Glutamatergic neuron (in vitro differentiated cells): ENCODE results near the gene MRPS10. TPM values are rescaled to one million over a fixed set of nuclear protein-coding genes. Genes with fewer than 3 reads are reported as not detected.

Experiments used
- DNase-seq: peaks from one replicate; pipeline ENCODE4 v3.0.0; 2022
- H3K27ac Mint-ChIP-seq: one replicate; pipeline ENCODE4 v1.8.0; 2020; ENCODE audit warnings: mild to moderate bottlenecking, mixed read lengths, inconsistent platforms; ENCODE audit not compliant: unreplicated experiment
- H3K27me3 Mint-ChIP-seq: one replicate; pipeline ENCODE4 v1.8.0; 2020; ENCODE audit warnings: mild to moderate bottlenecking, moderate library complexity, mixed read lengths, inconsistent platforms; ENCODE audit not compliant: unreplicated experiment
- H3K36me3 Mint-ChIP-seq: one replicate; pipeline ENCODE4 v1.8.0; 2020; ENCODE audit warnings: mild to moderate bottlenecking, mixed read lengths, inconsistent platforms; ENCODE audit not compliant: unreplicated experiment
- H3K4me1 Mint-ChIP-seq: one replicate; pipeline ENCODE4 v1.8.0; 2020; ENCODE audit warnings: mild to moderate bottlenecking, low read depth, mixed read lengths, inconsistent platforms; ENCODE audit not compliant: unreplicated experiment
- H3K4me3 Mint-ChIP-seq: one replicate; pipeline ENCODE4 v1.8.0; 2020; ENCODE audit warnings: mild to moderate bottlenecking, mixed read lengths, inconsistent platforms; ENCODE audit not compliant: unreplicated experiment
- H3K9me3 Mint-ChIP-seq: one replicate; pipeline ENCODE4 v1.8.0; 2020; ENCODE audit warnings: mild to moderate bottlenecking, moderate library complexity, mixed read lengths, inconsistent platforms; ENCODE audit not compliant: unreplicated experiment
- CTCF ChIP-seq: fragments of 200-600 bp; sonication (generic); IDR thresholded peaks from one replicate; pipeline ENCODE4 v1.5.0; 2021; ENCODE audit not compliant: partially characterized antibody, unreplicated experiment
- total RNA-seq: library from RNA; stranded (reverse); fragmentation: NEBNext Ultra II Directional; extraction: Animal tissue kit (Norgen Biotek cat#: 25700); gene quantifications from one replicate; pipeline ENCODE4 v1.2.1, GENCODE V29; 2021; ENCODE audit not compliant: unreplicated experiment

Gene MRPS10
- total RNA-seq, 1 donor from 2014 or later: 25.9 TPM

GRCh38 chr6:42188406-42188805 lies 29.3 kb downstream of the MRPS10 start:
- no peaks in the 10 kb centered on the region for H3K9me3 Mint-ChIP-seq
- TF ChIP-seq CTCF: no peak
- DNase-seq: no peak
- H3K4me3 Mint-ChIP-seq: no peak overlapping the region
- H3K27me3 Mint-ChIP-seq: no peaks in the 10 kb centered on the region
- no peaks in the 10 kb centered on the region for H3K36me3 Mint-ChIP-seq
- H3K4me1 Mint-ChIP-seq: peaks cover 7% of the 10 kb centered on the region
- no peak overlapping the region for H3K27ac Mint-ChIP-seq

- H3K4me3 Mint-ChIP-seq: no peak overlapping the region
- peaks cover under 1% of the 10 kb centered on the region for H3K4me1 Mint-ChIP-seq
- H3K27ac Mint-ChIP-seq: no peak overlapping the region
- no peaks in the 10 kb centered on the region for H3K36me3 Mint-ChIP-seq
- no peak for TF ChIP-seq CTCF
- H3K27me3 Mint-ChIP-seq: peaks cover 2% of the 10 kb centered on the region
- H3K9me3 Mint-ChIP-seq: no peaks in the 10 kb centered on the region
- no peak for DNase-seq
Observed at GRCh38 chr6:42185597-42185996, 32.1 kb downstream of the MRPS10 start.

DNA sequence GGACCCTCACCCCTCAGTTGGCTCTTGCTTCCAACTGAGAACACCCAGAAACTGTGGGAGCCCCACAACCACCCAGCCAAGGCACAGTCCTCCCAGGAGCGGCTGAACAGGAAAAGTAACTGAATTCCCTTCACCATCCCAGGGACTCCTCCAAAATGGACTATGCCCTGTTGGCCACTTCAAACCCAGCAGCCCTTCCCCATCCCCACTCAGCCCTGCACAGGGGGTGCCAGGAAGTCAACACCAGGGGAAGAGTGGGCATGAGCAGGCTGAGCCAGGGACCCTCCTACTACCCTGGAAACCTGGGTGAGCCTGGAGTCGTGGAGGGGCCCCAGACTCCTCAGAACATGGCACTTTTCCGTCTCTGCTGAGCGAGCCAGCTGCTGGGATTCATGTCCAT lies 33.2 kb downstream of the MRPS10 start:
- peaks cover 4% of the 10 kb centered on the region for H3K4me1 Mint-ChIP-seq

GRCh38 chr6:42182101-42182500 lies 35.6 kb downstream of the MRPS10 start:
- DNase-seq: no peak
- peaks cover 7% of the 10 kb centered on the region for H3K4me1 Mint-ChIP-seq
- H3K9me3 Mint-ChIP-seq: peaks cover 2% of the 10 kb centered on the region
- H3K27ac Mint-ChIP-seq: no peak overlapping the region
- no peak overlapping the region for H3K4me3 Mint-ChIP-seq
- H3K27me3 Mint-ChIP-seq: peaks cover 7% of the 10 kb centered on the region
- TF ChIP-seq CTCF: no peak
- H3K36me3 Mint-ChIP-seq: no peaks in the 10 kb centered on the region

More for the DNA sequence above, 33.2 kb downstream of the MRPS10 start:
- H3K36me3 Mint-ChIP-seq: no peaks in the 10 kb centered on the region
- DNase-seq: no peak
- no peak for TF ChIP-seq CTCF
- H3K4me3 Mint-ChIP-seq: no peak overlapping the region
- peaks cover 7% of the 10 kb centered on the region for H3K27me3 Mint-ChIP-seq
- no peaks in the 10 kb centered on the region for H3K9me3 Mint-ChIP-seq
- no peak overlapping the region for H3K27ac Mint-ChIP-seq

- H3K27ac Mint-ChIP-seq: no peak overlapping the region
- peaks cover 2% of the 10 kb centered on the region for H3K9me3 Mint-ChIP-seq
- peaks cover 7% of the 10 kb centered on the region for H3K4me1 Mint-ChIP-seq
- no peak overlapping the region for H3K4me3 Mint-ChIP-seq
- no peaks in the 10 kb centered on the region for H3K36me3 Mint-ChIP-seq
- TF ChIP-seq CTCF: no peak
- no peak for DNase-seq
- H3K27me3 Mint-ChIP-seq: peaks cover 10% of the 10 kb centered on the region
Observed at GRCh38 chr6:42179945-42180313, 37.7 kb downstream of the MRPS10 start.
